NCI-H128 (cell line): ENCODE data around the gene ACSF3.
"Not testable (repeated sequence)": the region's sequence is repeated elsewhere in the genome, so short reads cannot be mapped to it uniquely, and the experiment has no call there.

Experiments used
- DNase-seq: peaks from one replicate; lab custom pipeline; 2025; ENCODE audit not compliant: unreplicated experiment; lab: John Stamatoyannopoulos, UW

Gene ACSF3

GRCh38 chr16:89156740-89157645 is 63.3 kb downstream of the ACSF3 start:
- no peak for DNase-seq

- DNase-seq: no peak
These were observed 64.1 kb downstream of the ACSF3 start for GRCh38 chr16:89157778-89158177.

- DNase-seq: no peak
These were observed 65.6 kb downstream of the ACSF3 start for GRCh38 chr16:89159066-89159849.

- DNase-seq: no peak
These were observed 66.2 kb downstream of the ACSF3 start for GRCh38 chr16:89159850-89160354.

- no peak for DNase-seq
These were observed 67.5 kb downstream of the ACSF3 start for GRCh38 chr16:89160977-89161701.

- DNase-seq: no peak
These were observed 68.4 kb downstream of the ACSF3 start for GRCh38 chr16:89161763-89162713.

- no peak for DNase-seq
These were observed 69.6 kb downstream of the ACSF3 start for GRCh38 chr16:89163297-89163696.

- no peak for DNase-seq
These were observed 70.8 kb downstream of the ACSF3 start for GRCh38 chr16:89164436-89164835.

- DNase-seq: no peak
These were observed 71.4 kb downstream of the ACSF3 start for GRCh38 chr16:89164847-89165680.

- DNase-seq: not testable (repeated sequence)
These were observed 72.0 kb downstream of the ACSF3 start for GRCh38 chr16:89165681-89165979.

- DNase-seq: no peak
These were observed 73.2 kb downstream of the ACSF3 start for GRCh38 chr16:89166696-89167424.

- peak; percentile 31 for DNase-seq
These were observed 73.8 kb downstream of the ACSF3 start for GRCh38 chr16:89167425-89167941.

- DNase-seq: no peak
These were observed 74.9 kb downstream of the ACSF3 start for GRCh38 chr16:89168381-89169189.

- DNase-seq: no peak
These were observed 76.1 kb downstream of the ACSF3 start for GRCh38 chr16:89169778-89170177.

GRCh38 chr16:89170346-89171215 is 76.9 kb downstream of the ACSF3 start:
- DNase-seq: peak; percentile 30
